Renal cortex interstitium (tissue), 11 donors: ENCODE measurements around the gene TUBB4A. TPM values are rescaled to one million over a fixed set of nuclear protein-coding genes. Genes with fewer than 3 reads are reported as not detected.
"Not testable (repeated sequence)": the region's sequence is repeated elsewhere in the genome, so short reads cannot be mapped to it uniquely, and the experiment has no call there.

Experiments used
- DNase-seq, 11 donors: peaks; one replicate each; pipeline ENCODE4 v3.0.0-alpha.2; 2013; ENCODE audit warnings: low read depth in 9 of 11, low spot score in 4 of 11; ENCODE audit errors: extremely low read depth in 1 of 11
- polyA plus RNA-seq, 3 donors: library from polyadenylated mRNA; unstranded; fragments of 120-200 nt; gene quantifications; one replicate each; pipeline ENCODE4 v1.2.1, GENCODE V29; 2013; ENCODE audit not compliant: insufficient read length in 3 of 3

Gene TUBB4A
- polyA plus RNA-seq, 3 donors, result 29.5 to 34.2 (median 31.4) TPM

DNA sequence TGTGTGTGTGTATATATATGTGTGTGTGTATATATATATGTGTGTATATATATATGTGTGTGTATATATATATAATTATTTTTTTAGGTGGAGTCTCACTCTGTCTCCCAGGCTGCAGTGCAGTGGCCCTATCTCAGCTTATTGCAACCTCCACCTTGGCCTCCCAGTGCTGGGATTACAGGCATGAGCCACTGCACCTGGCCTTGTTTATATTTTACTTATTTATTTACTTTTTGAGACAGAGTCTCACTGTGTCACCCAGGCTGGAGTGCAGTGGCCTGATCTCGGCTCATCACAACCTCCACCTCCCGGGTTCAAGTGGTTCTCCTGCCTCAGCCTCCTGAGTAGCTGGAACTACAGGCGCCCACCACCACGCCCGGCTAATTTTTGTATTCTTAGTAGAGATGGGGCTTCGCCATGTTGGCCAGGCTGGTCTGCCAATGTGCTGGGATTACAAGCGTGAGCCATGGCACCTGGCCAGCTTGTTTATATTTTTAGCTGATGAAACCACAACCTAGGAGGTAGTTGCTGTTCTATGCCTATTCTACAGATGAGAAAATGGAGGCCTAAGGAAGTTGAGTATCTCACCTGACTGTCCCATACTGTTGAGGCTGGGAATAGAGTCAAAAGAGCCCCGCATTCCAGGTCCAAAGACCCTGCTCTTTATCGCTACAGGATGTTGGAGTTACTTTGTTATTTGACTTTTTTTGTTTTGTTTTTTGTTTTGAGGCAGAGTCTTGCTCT lies 6.1 kb upstream of the TUBB4A start:
- not testable (repeated sequence) for DNase-seq

DNA sequence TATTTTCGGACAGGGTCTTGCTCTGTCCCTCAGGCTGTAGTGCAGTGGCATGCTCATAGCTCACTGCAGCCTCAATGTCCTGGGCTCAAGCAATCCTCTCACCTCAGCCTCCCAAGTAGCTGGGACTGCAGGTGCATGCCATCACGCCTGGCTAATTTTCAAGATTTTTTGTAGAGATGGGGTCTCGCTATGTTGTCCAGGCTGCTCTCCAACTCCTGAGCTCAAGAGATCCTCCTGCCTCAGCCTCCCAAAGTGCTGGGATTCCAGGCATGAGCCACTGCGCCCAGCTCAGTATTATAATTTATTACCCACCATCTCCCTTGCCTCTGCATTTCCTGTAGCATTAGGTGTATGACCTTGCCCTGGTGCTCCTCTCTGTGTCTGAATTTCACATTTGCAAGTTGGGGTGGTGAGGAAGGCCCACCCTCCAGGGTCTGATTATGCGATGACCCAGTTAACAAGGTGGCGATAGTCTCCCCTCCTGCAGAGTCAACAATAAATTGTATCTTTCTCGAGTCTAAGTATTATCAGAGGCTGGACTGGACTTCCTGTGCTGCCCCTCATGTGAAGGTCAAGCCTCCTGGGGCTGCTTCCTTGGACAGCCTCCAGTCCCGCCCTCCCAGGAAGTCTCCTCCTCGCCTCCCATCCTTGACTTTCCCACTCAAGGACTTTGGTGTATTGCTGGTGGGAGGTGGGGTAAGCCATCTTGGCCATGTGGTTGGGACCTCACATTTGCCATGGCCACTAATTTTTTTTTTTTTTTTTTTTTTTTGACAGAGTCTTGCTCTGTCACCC lies 1.5 kb upstream of the TUBB4A start:
- DNase-seq, result no peak

DNA sequence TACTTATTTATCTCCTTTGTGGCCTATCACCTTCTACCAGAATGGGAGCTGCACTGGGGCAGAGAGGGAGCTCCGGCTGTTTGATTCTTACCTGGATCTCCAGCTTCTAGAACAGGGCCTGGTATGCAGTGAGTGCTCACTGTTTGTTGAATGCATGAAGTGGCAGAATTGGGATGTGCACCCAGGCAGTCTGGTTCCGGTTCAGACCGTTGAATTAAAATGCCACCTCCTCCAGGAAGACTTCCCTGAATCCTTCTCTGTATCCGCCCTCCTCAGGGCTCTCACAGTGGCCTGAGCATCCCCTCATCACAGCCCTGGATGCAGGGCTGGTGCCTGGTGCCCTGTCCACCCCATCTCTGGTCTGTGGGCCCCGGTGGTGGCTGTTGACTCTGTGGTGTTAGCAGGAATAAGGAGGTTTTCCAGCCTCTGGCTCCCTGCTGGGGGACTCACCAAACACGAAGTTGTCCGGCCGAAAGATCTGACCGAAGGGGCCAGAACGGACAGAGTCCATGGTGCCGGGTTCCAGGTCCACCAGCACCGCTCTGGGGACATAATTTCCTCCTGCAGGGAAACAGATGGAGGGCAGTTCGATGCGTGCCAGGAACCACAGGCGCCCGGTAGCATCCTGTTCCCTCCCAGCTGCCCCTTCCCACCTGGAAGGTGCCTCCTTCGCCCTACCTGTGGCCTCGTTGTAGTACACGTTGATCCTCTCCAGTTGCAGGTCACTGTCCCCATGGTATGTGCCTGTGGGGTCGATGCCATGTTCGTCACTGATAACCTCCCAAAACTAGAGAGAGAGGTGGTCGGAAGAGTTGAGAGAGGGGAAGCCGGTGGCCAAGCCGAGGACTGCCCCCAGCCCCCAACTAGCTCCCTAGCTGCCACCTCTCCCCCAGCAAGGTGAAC lies 1.0 kb downstream of the TUBB4A start:
- no peak for DNase-seq

DNA sequence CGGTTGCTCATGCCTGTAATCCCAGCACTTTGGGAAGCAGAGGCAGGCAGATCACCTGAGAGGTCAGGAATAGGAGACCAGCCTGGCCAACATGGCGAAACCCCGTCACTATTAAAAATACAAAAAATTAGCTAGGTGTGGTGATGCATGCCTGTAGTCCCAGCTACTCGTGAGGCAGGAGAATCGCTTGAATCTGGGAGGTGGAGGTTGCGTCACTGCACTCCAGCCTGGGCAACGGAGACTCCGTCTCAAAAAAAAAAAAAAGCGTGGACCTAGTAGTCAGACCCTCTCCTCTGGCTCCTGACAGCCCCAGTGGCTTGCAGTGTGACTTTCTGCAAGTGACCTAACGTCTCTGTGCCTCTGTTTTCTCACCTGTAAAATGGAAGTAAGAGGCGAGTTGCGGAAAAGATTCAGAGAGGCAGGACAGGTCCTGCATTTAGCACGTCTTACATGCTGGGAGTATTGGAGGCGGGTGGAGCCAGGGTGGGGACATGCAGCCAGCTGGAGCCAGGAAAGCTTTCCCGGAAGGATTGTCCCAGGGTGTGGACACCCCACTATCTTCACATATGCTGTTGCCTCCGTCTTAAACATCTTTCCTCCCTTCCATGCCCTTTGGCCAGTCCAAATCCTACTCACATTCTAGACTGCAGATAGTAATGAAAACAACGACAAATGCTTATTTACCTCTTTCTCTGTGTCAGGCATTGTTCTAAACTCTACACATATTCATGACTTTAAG lies 2.9 kb downstream of the TUBB4A start:
- no peak for DNase-seq

DNA sequence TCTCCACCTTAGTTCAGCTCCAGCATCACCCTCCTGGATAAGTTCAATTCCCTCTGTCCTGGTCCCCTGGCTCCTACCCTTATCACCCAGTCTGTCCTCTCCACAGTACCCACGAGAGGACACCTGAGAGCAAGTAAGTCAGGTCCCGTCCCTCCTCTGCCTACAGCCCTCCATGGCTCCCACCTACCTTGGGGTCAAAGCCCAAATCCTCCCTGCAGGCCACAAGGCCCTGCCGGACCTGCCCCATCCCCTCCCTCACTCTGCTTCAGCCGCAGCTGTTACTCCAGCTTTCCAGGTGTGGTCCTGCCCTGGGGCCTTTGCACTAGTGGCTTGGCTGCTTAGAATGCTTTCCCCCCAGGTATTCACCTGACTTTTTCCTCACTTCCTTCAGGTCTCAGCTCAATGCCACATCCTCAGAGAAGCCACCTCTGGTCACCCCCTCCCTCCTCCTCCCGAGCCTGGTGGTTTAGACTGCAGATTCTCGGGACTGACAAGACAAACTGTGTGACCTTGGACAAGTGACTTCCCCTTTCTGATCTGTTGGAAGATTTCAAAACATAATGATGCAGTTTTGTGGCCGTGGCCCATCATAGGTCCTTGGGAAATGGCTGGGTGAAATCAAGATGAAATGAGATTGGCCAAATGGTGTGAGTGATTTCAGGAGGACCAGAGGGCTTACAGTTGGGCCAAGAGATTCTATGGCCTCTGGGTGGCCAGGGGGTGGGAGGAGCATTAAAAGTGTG lies 3.6 kb downstream of the TUBB4A start:
- DNase-seq, result no peak

DNA sequence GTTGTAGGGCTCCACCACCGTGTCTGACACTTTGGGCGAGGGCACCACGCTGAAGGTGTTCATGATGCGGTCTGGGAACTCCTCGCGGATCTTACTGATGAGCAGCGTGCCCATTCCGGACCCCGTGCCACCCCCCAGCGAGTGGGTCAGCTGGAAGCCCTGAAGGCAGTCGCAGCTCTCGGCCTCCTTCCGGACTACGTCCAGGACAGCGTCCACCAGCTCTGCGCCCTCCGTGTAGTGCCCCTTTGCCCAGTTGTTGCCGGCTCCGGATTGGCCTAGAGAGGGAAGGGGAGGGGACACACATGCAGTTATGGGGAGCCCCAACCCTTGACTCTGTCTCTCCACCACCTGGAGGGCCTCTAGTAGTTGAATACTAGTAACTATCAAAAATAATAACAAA lies 6.2 kb downstream of the TUBB4A start:
- DNase-seq, result no peak

DNA sequence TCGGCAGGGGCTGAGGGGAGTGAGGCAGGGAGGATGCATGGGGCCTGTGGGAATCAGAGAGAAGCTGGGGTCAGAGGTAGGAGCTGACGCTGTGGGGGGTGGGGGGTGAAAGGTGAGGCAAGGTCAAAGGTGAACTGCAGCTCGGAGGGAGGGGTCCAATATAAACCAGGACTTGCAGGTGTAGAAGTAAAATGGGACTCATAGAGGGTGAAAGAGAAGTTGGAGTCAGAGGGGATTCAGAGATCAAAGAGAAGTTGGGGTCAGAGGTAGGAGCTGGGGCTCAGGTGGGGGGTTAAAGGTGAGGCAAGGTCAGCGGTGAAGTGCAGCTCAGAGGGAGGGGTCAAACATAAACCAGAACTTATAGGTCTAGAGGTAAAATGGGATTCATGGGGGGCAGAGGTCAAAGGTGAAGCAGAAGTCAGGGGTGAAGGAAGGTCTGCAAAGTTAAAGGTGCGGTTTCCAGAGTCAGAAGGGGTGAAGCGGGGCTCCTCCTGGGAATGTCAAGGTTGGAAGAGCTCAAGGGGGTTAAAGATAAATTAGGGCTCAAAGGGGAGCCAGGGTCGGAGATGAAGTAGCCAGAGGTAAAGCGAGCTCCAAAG lies 7.6 kb downstream of the TUBB4A start:
- DNase-seq, result no peak

DNA sequence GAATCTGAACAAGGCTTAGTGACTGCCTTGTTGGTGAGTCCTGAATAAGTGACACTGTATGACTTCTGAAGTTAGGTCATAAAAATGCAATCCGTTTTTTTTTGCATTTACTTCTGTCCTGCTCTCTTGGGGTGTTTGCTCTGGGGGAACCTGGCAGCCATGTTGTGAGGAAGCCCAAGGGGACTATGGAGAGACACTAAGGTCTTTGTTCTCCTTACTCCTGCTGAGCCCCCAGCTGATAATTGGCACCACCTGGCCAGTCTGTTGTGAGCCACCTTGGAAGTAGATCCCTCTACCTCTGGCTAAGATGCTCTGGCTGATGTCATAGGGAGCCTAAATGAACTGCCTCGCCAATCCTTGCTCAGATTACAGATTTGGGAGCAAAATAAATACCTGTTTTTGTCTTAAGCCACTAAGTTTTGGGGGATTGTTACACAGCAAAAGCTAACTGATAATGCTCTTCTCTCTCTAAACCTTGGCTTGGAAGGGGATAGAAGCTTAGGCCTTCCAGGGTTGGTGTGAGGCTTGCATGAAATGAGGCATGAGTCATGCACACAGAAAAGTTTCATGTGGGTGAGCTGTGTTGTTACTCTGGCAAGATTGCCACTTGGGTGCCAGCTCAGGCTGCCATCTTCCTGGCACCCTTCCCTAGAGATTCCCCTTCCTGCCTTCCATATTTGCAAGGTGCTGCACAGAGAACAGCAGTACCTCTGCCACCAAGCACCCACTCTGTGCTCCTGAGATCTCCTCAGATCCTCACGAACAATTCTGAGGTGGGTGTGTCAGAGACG lies 10.1 kb downstream of the TUBB4A start:
- no peak for DNase-seq

DNA sequence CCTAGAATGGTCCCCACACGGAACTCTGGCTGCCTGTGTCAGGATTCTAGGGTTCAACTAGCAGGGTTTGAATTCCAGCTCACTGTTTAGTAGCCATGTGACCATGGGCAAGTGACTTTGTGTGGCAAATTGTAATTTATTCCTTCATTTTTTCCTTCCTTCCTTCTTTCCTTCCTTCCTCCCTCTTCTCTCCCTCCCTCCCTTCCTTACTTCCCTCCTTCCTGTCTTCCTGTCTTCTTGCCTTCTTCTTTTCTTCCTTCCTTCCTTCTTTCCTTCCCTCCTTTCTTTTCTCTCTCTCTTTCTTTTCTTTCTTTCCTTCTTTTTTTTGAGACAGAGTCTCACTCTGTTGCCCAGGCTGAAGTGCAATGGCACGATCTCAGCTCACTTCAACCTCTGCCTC lies 12.0 kb downstream of the TUBB4A start:
- no peak for DNase-seq

DNA sequence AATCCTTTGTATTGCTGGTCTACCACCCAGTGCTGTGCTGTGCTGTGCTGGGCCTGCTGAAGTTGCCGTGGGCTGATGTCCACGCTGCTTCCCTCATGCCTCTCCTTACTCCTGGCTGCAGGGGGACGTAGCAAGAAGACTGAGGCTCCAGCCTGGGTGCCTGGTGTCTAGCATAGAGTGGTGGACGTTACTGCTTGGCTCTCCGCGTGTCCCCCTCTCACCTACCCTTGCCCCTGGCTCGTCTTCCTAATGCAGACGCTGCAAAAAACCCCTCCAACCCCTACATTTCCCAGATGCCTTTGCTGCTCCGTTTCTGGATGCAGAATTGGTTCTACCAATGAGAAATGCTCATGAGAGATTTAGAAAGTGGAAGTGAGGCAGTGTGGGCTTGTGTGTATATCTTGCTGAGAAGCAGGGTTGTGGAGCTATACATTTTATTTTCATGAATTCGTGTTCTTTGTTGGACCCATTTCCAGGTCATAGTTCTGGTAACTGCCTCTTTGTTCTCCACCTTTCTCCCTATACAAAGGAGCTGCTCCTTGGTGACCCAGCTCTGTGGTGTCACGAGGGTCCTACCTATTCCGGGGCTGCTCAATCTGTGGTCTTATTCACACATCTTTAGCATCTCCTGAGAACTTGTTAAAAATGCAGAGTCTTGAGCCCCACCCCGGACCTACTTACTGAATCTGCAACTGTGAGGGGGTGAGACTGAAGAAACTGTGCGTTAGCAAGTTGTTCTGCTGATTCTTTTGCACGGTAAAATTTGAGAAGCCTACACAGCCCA lies 12.6 kb downstream of the TUBB4A start:
- no peak for DNase-seq

DNA sequence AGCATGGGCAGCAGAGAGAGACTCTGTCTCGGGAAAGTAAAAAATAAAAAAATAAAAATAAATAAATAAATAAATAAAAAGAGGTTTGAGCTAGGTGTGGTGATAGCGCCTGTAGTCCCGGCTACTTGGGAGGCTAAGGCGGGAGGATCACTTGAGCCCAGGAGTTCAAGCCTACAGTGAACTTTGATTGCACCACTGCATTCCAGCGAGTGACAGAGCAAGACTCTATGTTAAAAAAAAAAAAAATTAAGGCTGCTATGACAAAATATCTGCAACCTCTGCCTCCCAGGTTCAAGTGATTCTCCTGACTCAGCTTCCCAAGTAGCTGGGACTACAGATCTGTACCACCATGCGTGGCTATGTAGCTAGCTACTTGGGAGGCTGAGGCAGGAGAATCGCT lies 17.3 kb downstream of the TUBB4A start:
- no peak for DNase-seq

DNA sequence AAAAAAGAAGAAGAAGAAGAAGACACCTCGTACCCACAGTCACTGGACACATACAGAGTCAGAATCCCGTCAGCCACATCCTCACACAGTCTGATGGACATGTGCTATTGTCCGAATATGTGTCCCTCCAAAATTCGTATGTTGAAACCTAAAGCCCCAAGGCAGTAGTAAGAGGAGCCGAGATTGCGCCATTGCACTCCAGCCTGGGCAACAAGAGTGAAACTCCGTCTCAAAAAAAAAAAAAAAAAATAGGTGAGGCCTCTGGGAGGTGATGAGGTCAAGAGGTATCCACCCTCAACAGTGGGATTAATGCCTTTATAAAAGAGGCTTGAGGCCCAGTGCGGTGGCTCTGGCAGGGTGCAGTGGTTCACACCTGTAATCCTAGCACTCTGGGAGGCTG lies 17.9 kb downstream of the TUBB4A start:
- DNase-seq, result no peak

DNA sequence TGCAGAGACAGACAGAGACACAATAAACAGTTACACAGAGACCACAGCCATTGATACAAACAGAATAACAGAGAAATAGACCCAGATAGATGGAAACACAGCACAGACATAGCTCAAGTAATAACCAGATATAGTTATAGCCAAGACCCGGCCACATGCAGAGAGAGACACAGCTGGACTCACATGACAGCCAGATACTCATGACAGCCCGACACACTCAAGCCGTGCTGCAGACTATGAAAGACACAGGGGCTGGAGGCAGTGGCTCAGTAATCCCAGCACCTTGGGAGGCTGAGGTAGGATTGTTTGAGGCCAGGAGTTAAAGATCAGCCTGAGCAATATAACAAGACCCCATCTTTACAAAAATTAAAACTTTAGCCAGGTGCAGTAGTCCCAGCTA lies 18.9 kb downstream of the TUBB4A start:
- no peak for DNase-seq

DNA sequence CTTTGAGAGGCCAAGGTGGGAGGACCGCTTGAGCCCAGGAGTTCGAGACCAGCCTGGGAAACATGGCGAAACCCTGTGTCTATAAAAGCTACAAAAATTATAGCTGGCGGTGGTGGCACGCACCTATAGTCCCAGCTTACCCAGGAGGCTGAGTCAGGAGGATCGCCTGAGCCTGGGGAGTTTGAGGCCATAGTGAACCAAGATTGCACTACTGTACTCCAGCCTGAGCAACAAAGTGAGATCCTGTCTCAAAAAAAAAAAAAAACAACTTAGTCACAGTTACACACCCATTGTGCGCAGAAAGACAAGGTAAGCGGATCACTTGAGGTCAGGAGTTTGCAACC lies 19.8 kb downstream of the TUBB4A start:
- no peak for DNase-seq

DNA sequence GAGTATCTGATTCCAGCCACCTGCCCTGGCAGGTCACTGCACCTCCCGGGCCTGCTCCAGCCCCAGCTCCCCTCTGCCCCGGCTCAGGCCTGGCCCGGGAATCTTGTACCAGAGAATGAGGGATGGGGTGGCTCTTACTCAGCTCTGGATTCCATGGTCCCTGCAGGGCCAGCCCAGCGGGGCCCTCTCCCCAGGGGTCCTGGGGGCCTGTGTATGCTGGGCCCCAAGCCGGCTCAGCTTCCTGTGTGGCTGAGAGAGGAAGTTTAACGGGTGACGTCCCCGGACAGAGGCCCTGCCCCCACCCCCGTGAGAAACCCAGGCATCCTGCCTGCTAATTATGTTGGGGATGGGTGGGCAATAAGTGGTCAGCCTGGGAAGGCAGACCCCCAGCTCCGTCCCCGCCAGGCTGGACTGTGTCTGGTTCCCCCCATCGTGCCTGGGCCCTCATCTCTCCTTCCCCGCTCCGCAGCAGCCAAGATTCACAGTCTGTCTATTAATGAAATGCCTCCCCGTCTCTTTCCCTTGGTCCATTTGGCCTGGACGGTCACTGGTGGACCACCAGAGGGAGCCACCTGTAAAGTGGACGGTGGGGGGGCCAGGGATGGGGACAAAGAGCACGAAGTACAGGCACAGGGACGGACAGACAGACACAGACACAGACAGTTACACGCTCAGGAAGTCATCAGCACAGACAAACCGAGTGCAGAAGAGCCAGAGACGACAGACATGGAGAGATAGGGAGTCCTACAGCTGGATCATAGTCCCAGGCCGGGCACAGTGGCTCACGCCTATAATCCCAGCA lies 20.4 kb downstream of the TUBB4A start, which contains the start of gene DENND1C:
TSS of gene DENND1C (minus strand) at position 247 of the 802 bp plus-strand sequence. CDS start at position 155, 92 bp downstream.
- no peak for DNase-seq
